Uterus (tissue), 4 donors: Measurements from ENCODE around the gene ROS1. TPM values are rescaled to one million over a fixed set of nuclear protein-coding genes. Genes with fewer than 3 reads are reported as not detected.

Source experiments
- DNase-seq, 2 donors: peaks; one replicate each; pipeline ENCODE4 v3.0.0-alpha.2; 2019 to 2020
- H3K27ac ChIP-seq, 2 donors: fragments of 200-600 bp; sonication (generic); 1 replicate in 1 of 2; 2 replicates in 1 of 2; pipeline ENCODE4 v1.5.1; 2016 to 2018
- H3K27me3 ChIP-seq, 2 donors: fragments of 200-600 bp; sonication (generic); one replicate each; pipeline ENCODE4 v1.5.1; 2018 to 2019; ENCODE audit warnings: control low read depth in 1 of 2
- H3K36me3 ChIP-seq, 2 donors: fragments of 200-600 bp; sonication (generic); one replicate each; pipeline ENCODE4 v1.5.1; 2019; ENCODE audit warnings: control low read depth in 1 of 2
- H3K4me1 ChIP-seq, 2 donors: fragments of 200-600 bp; sonication (generic); one replicate each; pipeline ENCODE4 v1.5.1; 2018 to 2019; ENCODE audit warnings: control low read depth in 1 of 2
- H3K4me3 ChIP-seq, 2 donors: fragments of 200-600 bp; sonication (generic); 1 replicate in 1 of 2; 2 replicates in 1 of 2; pipeline ENCODE4 v1.5.1; 2018 to 2019; ENCODE audit warnings: mild to moderate bottlenecking in 1 of 2
- H3K9me3 ChIP-seq, 2 donors: fragments of 200-600 bp; sonication (generic); one replicate each; pipeline ENCODE4 v1.5.1; 2019; ENCODE audit warnings: control low read depth in 1 of 2
- POLR2A ChIP-seq, 2 donors: fragments of 450-650 bp; IDR thresholded peaks; one replicate each; pipeline ENCODE4 v1.6.1; 2016; ENCODE audit warnings: antibody characterized with exemption in 2 of 2, mild to moderate bottlenecking in 1 of 2, moderate library complexity in 1 of 2
- intact Hi-C: fragments of 100-400 bp; cut with DNase I; formaldehyde crosslinking; loops from one replicate; pipeline ENCODE4 v1.15.1; 2023; ENCODE audit warnings: low total_unique reads
- total RNA-seq, 4 donors: library from RNA; depleted of rRNA in 3 of 4; stranded (reverse); fragments of >200 nt in 3 of 4; gene quantifications; one replicate each; pipeline versions ENCODE4 v1.1.0 to v1.2.4, GENCODE V29; 2014 to 2023
- TF ChIP-seq, protein P1 (sequence below), 4 experiments: fragments of 200-600 bp in 2 of 4; fragments of 450-650 bp in 2 of 4; sonication (generic) in 2 of 4; IDR thresholded peaks; one replicate each; pipeline ENCODE4 v1.5.1; 2016 to 2019; ENCODE audit warnings: antibody characterized with exemption in 4 of 4, mild to moderate bottlenecking in 2 of 4, moderate library complexity in 1 of 4
- donor health status: DM: yes; HTN: yes; CAD: no.

Gene ROS1
- total RNA-seq, 4 donors from 2014 or later: 2.0 TPM; not detected in 3

GRCh38 chr6:117404548-117404947 is 21.2 kb downstream of the ROS1 start:
- H3K4me1 ChIP-seq: no peaks in the 10 kb centered on the region
- no peaks in the 10 kb centered on the region for H3K9me3 ChIP-seq
- no peak overlapping the region for H3K4me3 ChIP-seq
- no peaks in the 10 kb centered on the region for H3K36me3 ChIP-seq
- TF ChIP-seq POLR2A (IDR thresholded peaks at IDR 0.05): no peak
- TF ChIP-seq, protein P1, sequence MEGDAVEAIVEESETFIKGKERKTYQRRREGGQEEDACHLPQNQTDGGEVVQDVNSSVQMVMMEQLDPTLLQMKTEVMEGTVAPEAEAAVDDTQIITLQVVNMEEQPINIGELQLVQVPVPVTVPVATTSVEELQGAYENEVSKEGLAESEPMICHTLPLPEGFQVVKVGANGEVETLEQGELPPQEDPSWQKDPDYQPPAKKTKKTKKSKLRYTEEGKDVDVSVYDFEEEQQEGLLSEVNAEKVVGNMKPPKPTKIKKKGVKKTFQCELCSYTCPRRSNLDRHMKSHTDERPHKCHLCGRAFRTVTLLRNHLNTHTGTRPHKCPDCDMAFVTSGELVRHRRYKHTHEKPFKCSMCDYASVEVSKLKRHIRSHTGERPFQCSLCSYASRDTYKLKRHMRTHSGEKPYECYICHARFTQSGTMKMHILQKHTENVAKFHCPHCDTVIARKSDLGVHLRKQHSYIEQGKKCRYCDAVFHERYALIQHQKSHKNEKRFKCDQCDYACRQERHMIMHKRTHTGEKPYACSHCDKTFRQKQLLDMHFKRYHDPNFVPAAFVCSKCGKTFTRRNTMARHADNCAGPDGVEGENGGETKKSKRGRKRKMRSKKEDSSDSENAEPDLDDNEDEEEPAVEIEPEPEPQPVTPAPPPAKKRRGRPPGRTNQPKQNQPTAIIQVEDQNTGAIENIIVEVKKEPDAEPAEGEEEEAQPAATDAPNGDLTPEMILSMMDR (IDR thresholded peaks at IDR 0.05): no peak
- H3K27me3 ChIP-seq: no peaks in the 10 kb centered on the region
- intact Hi-C loops: no loop called here
- H3K27ac ChIP-seq: no peak overlapping the region
- no peak for DNase-seq

GRCh38 chr6:117401799-117402198 is 23.9 kb downstream of the ROS1 start:
- intact Hi-C loops: no loop called here
- no peak overlapping the region for H3K27ac ChIP-seq
- no peaks in the 10 kb centered on the region for H3K36me3 ChIP-seq
- no peaks in the 10 kb centered on the region for H3K9me3 ChIP-seq
- no peak for TF ChIP-seq POLR2A (IDR thresholded peaks at IDR 0.05)
- TF ChIP-seq, protein P1 (IDR thresholded peaks at IDR 0.05): no peak
- H3K27me3 ChIP-seq: no peaks in the 10 kb centered on the region
- no peak overlapping the region for H3K4me3 ChIP-seq
- no peaks in the 10 kb centered on the region for H3K4me1 ChIP-seq
- DNase-seq: no peak

DNA sequence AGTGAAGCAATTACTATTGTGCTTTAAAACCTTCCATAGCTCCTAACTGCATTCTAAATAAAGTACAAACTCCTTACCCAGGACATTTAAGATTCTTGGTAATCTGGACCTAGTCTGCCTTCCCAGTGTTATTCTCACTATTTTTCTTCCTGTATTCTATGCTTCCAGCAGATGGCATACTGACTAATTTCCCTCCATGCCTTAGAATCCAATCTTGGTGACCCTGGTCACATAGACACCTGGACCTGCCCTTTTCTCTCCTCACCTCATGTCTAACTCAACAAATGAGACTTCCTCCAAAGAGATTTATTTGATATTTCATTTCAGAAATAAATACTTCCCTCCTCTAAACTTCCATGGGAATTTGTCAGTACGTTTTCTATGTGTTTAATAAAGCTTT is 25.8 kb downstream of the ROS1 start:
- H3K4me3 ChIP-seq: no peak overlapping the region
- no peak for DNase-seq
- TF ChIP-seq, protein P1 (IDR thresholded peaks at IDR 0.05): no peak
- TF ChIP-seq POLR2A (IDR thresholded peaks at IDR 0.05): no peak
- intact Hi-C loops: no loop called here
- no peaks in the 10 kb centered on the region for H3K4me1 ChIP-seq
- H3K9me3 ChIP-seq: no peaks in the 10 kb centered on the region
- no peak overlapping the region for H3K27ac ChIP-seq
- H3K36me3 ChIP-seq: no peaks in the 10 kb centered on the region
- no peaks in the 10 kb centered on the region for H3K27me3 ChIP-seq

DNA sequence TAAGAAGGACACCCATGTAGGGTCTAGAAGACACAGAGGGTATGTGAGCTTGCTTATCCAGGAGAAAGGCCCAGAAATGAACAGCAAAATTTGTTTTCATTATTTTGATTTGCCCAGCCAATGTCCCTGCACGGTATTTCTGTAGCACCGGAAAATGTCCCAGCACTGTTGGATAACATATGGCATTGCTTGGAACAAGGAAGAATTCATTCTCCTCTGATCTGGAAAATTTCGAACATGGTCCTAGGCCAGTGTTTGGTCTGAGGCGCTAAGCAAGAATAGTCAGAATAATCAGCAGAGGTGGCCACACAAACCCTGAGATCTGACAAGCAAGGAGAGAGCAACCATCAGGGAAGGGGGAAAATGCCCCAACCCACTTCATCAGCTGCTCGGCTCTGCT is 26.6 kb downstream of the ROS1 start:
- Histone ChIP-seq H3K36me3 (no peaks in the 10 kb centered on the region), H3K4me3 (no peak overlapping the region), H3K27me3 (no peaks in the 10 kb centered on the region), H3K4me1 (no peaks in the 10 kb centered on the region), H3K27ac (no peak overlapping the region), H3K9me3 (no peaks in the 10 kb centered on the region)
- intact Hi-C loops: no loop called here
- no peak for DNase-seq
- TF ChIP-seq, protein P1 (IDR thresholded peaks at IDR 0.05): no peak
- no peak for TF ChIP-seq POLR2A (IDR thresholded peaks at IDR 0.05)

DNA sequence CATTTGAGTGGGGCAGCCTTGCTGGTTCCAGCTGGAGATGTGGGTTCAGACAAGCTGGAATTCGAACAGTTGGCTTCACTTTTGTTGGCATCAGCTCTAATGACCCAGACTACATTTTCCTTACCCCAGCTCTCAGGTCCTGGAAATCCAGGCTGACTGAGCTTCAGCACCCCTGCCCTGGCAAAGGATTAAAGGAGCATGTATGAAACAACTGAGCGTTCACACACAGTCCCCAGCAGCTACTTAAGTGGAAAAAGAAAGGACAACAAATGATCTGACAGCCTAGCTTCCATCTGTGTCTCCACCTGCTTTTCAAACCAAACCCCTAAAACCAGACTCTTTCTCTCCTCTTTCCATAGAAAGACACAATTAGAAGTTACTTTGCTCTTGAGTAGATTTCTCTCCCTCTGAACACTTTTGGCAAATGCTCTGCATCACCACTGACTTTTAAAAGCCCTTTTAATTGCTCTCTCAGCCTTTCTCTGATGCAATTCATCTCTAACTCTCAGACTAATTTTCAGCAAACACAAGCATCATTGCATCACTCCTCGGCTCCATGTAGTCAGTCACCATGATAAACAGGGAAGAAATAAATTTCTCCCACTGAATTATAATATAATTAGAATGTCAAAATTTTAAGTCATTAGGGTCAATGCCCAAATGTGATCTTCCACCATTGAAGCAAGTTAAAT is 28.1 kb downstream of the ROS1 start:
- H3K36me3 ChIP-seq: no peaks in the 10 kb centered on the region
- intact Hi-C loops: no loop called here
- TF ChIP-seq, protein P1 (IDR thresholded peaks at IDR 0.05): no peak
- TF ChIP-seq POLR2A (IDR thresholded peaks at IDR 0.05): no peak
- no peaks in the 10 kb centered on the region for H3K9me3 ChIP-seq
- DNase-seq: no peak
- H3K27me3 ChIP-seq: no peaks in the 10 kb centered on the region
- no peaks in the 10 kb centered on the region for H3K4me1 ChIP-seq
- no peak overlapping the region for H3K27ac ChIP-seq
- H3K4me3 ChIP-seq: no peak overlapping the region
